Immature natural killer cell (primary cell): Measurements from ENCODE around the gene DCLK1. TPM values are rescaled to one million over a fixed set of nuclear protein-coding genes. Genes with fewer than 3 reads are reported as not detected.

Experiments
- DNase-seq, 3 donors: peaks; one replicate each; pipeline ENCODE4 v3.0.0; 2022; ENCODE audit warnings: mixed read lengths in 1 of 3
- H3K27ac Mint-ChIP-seq, 6 donors: one replicate each; pipeline ENCODE4 v1.8.0; 2020; ENCODE audit warnings: mixed read lengths in 6 of 6, mild to moderate bottlenecking in 5 of 6, inconsistent platforms in 4 of 6, moderate library complexity in 3 of 6
- H3K27me3 Mint-ChIP-seq, 3 donors: one replicate each; pipeline ENCODE4 v1.8.0; 2020 to 2021; ENCODE audit warnings: low read depth in 3 of 3, mild to moderate bottlenecking in 3 of 3, mixed read lengths in 3 of 3, moderate library complexity in 3 of 3, inconsistent platforms in 1 of 3
- H3K36me3 Mint-ChIP-seq, 3 donors: one replicate each; pipeline ENCODE4 v1.8.0; 2020; ENCODE audit warnings: mixed read lengths in 3 of 3, inconsistent platforms in 2 of 3, mild to moderate bottlenecking in 2 of 3
- H3K4me1 Mint-ChIP-seq, 2 donors: one replicate each; pipeline ENCODE4 v1.8.0; 2020; ENCODE audit warnings: inconsistent platforms in 2 of 2, mild to moderate bottlenecking in 2 of 2, mixed read lengths in 2 of 2, moderate library complexity in 1 of 2
- H3K4me3 Mint-ChIP-seq, 5 donors: one replicate each; pipeline ENCODE4 v1.8.0; 2020; ENCODE audit warnings: mild to moderate bottlenecking in 5 of 5, mixed read lengths in 5 of 5, inconsistent platforms in 3 of 5, moderate library complexity in 3 of 5
- H3K9me3 Mint-ChIP-seq, 6 donors: one replicate each; pipeline ENCODE4 v1.8.0; 2020; ENCODE audit warnings: mild to moderate bottlenecking in 6 of 6, mixed read lengths in 6 of 6, inconsistent platforms in 4 of 6, moderate library complexity in 3 of 6
- polyA plus RNA-seq, 3 donors: library from polyadenylated mRNA; unstranded; fragments of 300-500 nt; fragmentation: Illumina TruSeq; gene quantifications; one replicate each; pipeline ENCODE4 v1.2.3, GENCODE V29; 2021

Gene DCLK1
- polyA plus RNA-seq, 3 donors from 2014 or later = not detected

DNA sequence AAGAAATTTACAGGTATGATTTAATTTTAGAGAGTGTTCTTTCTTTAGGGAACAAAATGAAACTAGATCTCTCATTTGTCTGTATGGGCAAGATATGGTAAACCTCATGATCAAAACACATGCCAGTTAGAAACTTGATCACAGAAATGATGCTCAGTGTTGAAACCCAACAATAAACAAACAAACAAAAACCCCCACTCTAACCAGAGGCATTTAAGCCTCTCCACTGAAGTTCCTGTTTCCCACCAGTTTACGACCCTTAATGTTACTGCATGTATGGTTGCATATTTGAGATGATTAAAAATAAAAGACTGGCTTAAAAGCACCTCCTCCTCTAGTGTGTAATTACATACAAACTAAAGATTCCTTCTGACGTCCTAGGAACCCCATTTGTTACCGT is 361.4 kb downstream of the DCLK1 start:
- Mint-ChIP-seq H3K27ac (no peak overlapping the region), H3K27me3 (peaks cover 0 to 2% (median 0%) of the 10 kb centered on the region in 3 donors), H3K36me3 (no peaks in the 10 kb centered on the region), H3K4me1 (no peaks in the 10 kb centered on the region), H3K9me3 (peaks cover 0 to 3% (median 0%) of the 10 kb centered on the region in 6 donors), H3K4me3 (no peak overlapping the region)
- no peak for DNase-seq

DNA sequence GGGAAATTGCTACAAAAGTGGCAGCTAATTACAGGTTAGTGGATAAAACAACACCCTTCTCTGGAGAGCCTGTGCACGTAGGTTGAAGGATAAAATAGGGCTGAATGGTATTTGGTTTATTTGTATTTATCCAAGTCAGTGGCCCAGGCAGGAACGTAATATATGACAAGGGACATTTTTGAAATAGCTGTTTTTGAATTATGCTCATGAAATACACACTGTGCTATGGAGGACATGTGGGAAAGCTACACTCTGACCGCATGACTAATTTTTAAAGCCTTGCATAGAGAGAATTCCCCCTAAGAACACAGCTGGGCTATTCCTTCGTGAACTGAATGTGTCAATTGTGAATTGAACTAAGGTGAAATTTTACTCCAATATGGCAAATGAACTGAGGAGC is 362.6 kb downstream of the DCLK1 start:
- no peak for DNase-seq
- H3K36me3 Mint-ChIP-seq = no peaks in the 10 kb centered on the region

DNA sequence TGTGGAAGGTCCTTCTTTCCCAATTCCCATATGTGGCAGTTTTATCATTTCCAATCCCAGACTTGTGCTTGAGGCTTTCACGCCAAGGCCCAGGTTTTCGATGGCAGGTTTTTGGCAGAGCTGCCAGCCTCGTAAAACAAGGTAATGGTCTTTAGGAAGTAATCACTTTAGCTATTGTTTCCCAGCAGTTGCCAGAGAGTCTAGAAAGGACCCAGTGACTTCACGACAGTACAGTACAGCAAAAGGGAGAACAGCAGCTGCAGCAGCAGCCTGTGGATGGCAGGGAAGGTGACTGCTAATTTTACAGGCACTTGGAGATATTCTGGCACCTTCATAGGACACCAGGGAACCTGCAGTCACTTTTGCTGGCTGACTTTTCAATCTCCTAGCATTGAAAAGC is 363.1 kb downstream of the DCLK1 start:
- H3K27ac Mint-ChIP-seq = no peak overlapping the region

More for the DNA sequence above, 362.6 kb downstream of the DCLK1 start:
- no peak overlapping the region for H3K4me3 Mint-ChIP-seq
- H3K4me1 Mint-ChIP-seq = no peaks in the 10 kb centered on the region
- H3K27ac Mint-ChIP-seq = no peak overlapping the region
- peaks cover 0 to 3% (median 0%) of the 10 kb centered on the region in 6 donors for H3K9me3 Mint-ChIP-seq
- peaks cover 0 to 2% (median 0%) of the 10 kb centered on the region in 3 donors for H3K27me3 Mint-ChIP-seq

DNA sequence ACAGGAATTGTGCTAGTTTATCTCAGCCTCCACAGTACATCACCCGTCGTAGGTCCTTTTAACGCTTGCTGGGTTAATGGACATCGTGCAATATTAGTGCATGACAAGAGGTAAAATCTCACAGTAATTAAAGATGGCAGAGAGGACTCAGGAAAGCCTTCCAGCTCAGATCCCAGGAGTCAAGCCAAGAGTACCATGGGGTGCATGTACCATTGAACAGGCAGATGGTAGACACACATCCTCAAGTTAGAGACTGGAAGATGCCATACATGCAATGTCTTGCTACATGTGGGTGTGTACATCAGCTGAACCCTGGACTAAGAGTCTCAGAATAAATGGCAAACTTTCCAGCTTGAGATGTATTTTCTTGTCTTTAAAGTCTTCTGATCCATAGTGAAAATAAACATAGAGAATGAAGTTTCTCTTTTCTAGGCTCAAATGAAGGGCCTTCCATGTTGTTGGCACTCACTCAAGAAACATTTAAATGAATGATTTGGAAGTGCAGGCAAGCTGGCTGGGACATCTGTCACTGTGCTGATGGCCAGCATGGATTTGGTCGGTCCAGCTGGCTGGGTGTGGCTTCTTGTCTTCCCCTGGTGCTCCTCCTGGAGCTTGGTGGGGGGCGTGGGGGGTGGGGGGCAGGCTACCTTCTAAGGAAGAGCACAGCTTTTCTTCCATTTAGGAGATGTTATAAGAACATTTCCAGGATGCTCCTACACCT is 363.8 kb downstream of the DCLK1 start:
- Mint-ChIP-seq H3K27me3 (peaks cover 0 to 2% (median 0%) of the 10 kb centered on the region in 3 donors), H3K9me3 (peaks cover 0 to 3% (median 0%) of the 10 kb centered on the region in 6 donors), H3K36me3 (no peaks in the 10 kb centered on the region), H3K27ac (no peak overlapping the region), H3K4me3 (no peak overlapping the region), H3K4me1 (no peaks in the 10 kb centered on the region)
- DNase-seq = no peak

More for the DNA sequence above, 363.1 kb downstream of the DCLK1 start:
- peaks cover 0 to 2% (median 0%) of the 10 kb centered on the region in 3 donors for H3K27me3 Mint-ChIP-seq
- H3K36me3 Mint-ChIP-seq = no peaks in the 10 kb centered on the region
- no peaks in the 10 kb centered on the region for H3K4me1 Mint-ChIP-seq
- H3K4me3 Mint-ChIP-seq = no peak overlapping the region
- DNase-seq = no peak
- peaks cover 0 to 3% (median 0%) of the 10 kb centered on the region in 6 donors for H3K9me3 Mint-ChIP-seq

DNA sequence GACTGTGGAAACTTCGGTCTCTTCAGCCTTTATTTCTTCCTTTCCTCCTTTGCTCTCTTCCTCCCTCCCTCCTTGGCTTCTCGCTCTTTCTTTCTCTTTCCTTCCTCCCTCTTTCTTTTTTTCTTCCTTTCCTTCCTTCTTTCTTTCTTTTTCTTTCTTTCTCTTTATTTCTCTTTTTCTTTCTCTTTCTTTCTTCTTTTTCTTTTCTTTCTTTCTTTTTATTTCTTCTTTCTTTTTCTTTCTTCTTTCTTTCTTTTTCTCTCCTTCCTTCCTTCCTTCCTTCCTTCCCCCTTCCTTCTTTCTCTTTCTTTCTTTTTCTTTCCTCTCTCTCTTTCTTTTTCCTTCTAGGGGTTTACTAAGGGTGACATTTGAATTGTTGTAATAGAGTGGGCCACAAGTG is 364.5 kb downstream of the DCLK1 start:
- peaks cover 0 to 2% (median 0%) of the 10 kb centered on the region in 3 donors for H3K27me3 Mint-ChIP-seq
- H3K27ac Mint-ChIP-seq = no peak overlapping the region
- H3K9me3 Mint-ChIP-seq = peaks cover 0 to 3% (median 0%) of the 10 kb centered on the region in 6 donors
- no peak for DNase-seq
- no peak overlapping the region for H3K4me3 Mint-ChIP-seq
- no peaks in the 10 kb centered on the region for H3K4me1 Mint-ChIP-seq
- no peaks in the 10 kb centered on the region for H3K36me3 Mint-ChIP-seq

DNA sequence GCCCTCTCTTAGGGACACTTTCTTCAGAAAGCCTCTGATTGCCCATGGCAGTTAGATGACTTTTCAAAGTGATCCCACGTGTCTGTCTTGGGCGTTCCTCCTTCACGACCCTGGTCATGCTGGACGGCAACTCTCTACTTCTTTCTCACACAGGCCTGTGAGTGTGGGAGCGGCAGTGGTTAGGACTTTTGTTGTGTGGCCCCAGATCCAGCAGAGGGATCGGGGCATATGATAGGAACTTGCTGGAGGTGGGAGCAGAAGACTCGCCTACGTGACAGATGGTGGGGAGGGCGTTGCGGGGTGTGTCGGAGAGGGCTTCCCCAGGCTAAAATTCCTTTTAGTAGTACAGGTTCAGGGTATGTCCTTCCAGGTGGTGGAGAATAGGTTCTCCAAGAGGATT is 365.2 kb downstream of the DCLK1 start:
- no peak overlapping the region for H3K27ac Mint-ChIP-seq
- H3K9me3 Mint-ChIP-seq = peaks cover 0 to 3% (median 0%) of the 10 kb centered on the region in 6 donors
- H3K4me3 Mint-ChIP-seq = no peak overlapping the region
- no peak for DNase-seq
- no peaks in the 10 kb centered on the region for H3K4me1 Mint-ChIP-seq
- peaks cover 0 to 2% (median 0%) of the 10 kb centered on the region in 3 donors for H3K27me3 Mint-ChIP-seq
- H3K36me3 Mint-ChIP-seq = no peaks in the 10 kb centered on the region

DNA sequence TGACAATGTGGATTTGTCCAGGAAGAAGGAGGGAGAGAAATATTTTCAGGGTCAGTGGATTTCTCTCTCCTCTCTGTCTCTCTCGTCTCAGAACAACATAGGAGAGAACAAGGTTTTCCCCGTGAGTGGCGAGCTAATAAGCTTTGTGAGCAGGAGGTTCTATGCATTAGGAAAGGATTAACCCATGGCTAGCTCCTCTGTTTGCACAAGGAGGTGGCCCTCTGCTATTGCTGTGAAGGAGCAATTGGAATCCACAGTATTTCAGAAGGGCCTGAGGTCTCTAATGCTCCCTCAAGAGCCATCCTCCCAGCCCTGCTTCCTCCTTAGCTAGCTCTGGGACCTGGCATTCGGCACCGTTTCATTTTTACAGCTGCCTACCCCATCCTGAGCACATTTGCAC is 365.8 kb downstream of the DCLK1 start:
- H3K4me3 Mint-ChIP-seq = no peak overlapping the region
- no peaks in the 10 kb centered on the region for H3K4me1 Mint-ChIP-seq
- no peak overlapping the region for H3K27ac Mint-ChIP-seq
- H3K9me3 Mint-ChIP-seq = peaks cover 0 to 3% (median 0%) of the 10 kb centered on the region in 6 donors
- DNase-seq = no peak
- H3K27me3 Mint-ChIP-seq = peaks cover 0 to 2% (median 2%) of the 10 kb centered on the region in 3 donors
- H3K36me3 Mint-ChIP-seq = no peaks in the 10 kb centered on the region

DNA sequence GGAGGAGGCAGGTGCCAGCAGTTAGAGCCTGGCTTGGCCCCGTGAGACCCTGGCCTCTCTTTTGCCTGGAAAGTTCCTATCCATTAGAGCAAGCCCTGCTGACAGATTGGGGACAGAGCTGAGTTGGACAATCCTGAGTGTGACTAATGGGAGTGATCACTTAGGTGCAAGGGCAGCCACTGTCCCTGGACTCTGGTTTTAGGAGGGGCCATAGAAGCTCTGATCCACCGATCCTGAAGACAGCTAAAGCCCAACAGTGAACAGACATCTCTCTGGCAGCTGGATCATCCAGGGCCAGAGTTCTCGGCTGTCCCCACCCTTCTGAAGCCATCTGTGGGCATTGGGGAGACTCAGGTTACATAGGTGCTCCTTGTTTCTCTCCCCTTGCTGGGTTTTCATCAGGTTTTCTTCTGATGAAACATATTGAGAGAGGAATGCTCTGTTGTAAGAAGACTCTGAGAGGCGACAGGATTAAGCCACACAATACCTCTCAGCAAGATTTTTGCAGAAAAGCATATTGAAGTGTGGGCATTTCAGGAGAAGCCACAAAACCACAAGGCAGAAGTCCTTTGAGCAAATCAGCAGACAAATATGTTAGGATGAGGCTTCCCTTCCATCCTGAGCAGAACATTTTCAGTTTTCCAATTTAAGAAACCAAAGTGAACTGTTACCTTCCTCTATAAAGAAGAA is 366.7 kb downstream of the DCLK1 start:
- Mint-ChIP-seq H3K9me3 (peaks cover 0 to 3% (median 0%) of the 10 kb centered on the region in 6 donors), H3K27me3 (peaks cover 0 to 5% (median 2%) of the 10 kb centered on the region in 3 donors), H3K4me3 (no peak overlapping the region), H3K36me3 (no peaks in the 10 kb centered on the region), H3K27ac (no peak overlapping the region), H3K4me1 (no peaks in the 10 kb centered on the region)
- DNase-seq = no peak

DNA sequence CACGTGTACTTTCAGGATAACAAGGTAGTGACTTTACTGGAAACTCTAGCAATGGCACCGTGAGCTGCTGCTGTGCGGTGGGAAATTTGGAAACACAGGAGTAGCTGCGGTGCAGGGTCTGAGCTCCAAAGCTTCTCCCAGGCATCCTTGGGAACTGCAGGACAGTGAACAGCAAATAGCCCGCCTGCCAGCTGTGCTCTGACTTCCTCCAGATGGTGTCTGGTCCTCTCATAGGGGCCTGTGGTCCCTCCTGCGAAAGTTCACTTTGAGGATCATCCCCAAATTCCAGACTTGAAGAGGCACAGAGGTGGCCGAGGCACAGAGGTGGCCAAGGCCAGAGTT is 367.4 kb downstream of the DCLK1 start:
- H3K27ac Mint-ChIP-seq = no peak overlapping the region
- peaks cover 0 to 5% (median 2%) of the 10 kb centered on the region in 3 donors for H3K27me3 Mint-ChIP-seq
- no peaks in the 10 kb centered on the region for H3K36me3 Mint-ChIP-seq
- no peak overlapping the region for H3K4me3 Mint-ChIP-seq
- DNase-seq = no peak
- H3K9me3 Mint-ChIP-seq = peaks cover 0 to 4% (median 0%) of the 10 kb centered on the region in 6 donors
- H3K4me1 Mint-ChIP-seq = no peaks in the 10 kb centered on the region

DNA sequence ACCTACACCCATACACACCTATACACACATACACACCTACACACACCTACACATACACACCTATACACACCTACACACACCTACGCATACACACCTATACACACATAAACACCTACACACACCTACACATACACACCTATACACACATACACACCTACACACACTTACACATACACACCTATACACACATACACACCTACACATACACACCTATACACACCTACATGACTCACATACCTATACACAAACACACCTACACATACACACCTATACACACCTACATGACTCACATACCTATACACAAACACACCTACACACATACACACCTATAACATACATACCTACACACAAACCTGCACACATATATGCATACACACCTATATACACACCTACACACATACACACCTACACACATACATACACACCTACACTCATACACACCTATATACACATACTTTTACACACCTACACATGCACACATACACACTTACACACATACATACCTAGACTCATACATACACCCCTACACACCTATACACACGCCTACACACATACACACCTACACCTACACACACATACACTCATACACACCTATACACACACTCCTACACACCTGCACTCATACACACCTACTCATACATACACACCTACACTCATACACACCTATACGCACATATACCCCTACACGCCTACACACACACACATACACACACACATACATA is 368.0 kb downstream of the DCLK1 start:
- Mint-ChIP-seq H3K27ac (no peak overlapping the region), H3K36me3 (no peaks in the 10 kb centered on the region), H3K27me3 (peaks cover 0 to 5% (median 2%) of the 10 kb centered on the region in 3 donors)

DNA sequence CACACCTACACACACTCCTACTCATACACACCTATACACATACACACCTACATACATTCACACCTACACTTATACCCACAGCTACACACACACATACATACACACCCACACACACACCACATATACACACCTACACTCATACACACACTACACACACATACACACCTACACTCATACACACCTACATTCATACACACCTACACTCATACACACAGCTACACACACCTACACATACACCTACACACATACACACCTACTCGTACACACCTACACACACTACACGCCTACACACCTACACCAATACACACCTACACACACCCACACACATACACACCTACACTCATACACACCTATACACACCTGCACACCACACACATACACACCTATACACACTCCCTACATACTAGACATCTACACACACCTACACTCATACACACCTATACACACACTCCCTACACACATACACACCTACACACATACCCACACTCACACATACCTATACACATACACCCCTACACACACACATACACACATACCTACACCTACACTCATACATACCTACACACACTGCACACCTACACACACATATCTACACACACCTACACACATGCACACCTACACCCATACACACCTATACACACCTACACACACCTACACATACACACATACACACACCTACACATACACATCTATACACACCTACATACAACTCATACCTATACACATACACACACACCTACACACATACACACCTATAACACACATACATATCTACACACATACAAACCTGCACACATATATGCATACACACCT is 369.5 kb downstream of the DCLK1 start:
- Mint-ChIP-seq H3K27me3 (peaks cover 0 to 5% (median 0%) of the 10 kb centered on the region in 3 donors), H3K36me3 (no peaks in the 10 kb centered on the region), H3K4me1 (no peaks in the 10 kb centered on the region), H3K4me3 (no peak overlapping the region), H3K27ac (no peak overlapping the region), H3K9me3 (peaks cover 0 to 4% (median 0%) of the 10 kb centered on the region in 6 donors)
- DNase-seq = no peak

More for the DNA sequence above, 368.0 kb downstream of the DCLK1 start:
- H3K4me1 Mint-ChIP-seq = no peaks in the 10 kb centered on the region
- H3K9me3 Mint-ChIP-seq = peaks cover 0 to 4% (median 0%) of the 10 kb centered on the region in 6 donors
- H3K4me3 Mint-ChIP-seq = no peak overlapping the region
- no peak for DNase-seq

DNA sequence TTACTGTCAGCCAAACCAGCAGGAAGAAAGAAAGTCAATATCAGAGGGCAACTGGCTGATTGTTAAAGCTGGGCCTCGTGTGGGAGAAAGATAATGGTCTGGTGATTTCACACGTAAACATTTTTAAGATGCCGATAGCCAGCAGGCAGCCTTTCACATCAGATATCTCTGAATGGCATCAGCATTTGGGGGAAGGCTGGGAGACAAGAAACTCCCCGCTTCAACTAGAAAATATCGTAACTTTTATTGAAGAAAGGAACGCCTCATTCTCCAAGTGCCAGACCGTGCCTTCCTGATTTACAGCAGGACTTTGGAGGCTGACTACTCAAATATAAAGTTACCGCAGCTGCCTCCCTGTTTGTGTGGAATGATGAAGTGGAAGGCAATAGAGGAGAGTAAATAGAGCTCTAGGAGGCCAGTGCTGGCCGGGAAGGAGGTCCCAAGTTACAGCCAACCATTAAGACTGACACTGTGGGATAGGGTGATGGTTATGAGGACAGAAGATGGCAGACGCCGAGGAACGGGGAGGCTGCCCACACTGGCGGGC is 370.4 kb downstream of the DCLK1 start:
- Mint-ChIP-seq H3K36me3 (no peaks in the 10 kb centered on the region), H3K4me1 (no peaks in the 10 kb centered on the region), H3K4me3 (no peak overlapping the region), H3K27me3 (peaks cover 0 to 5% (median 0%) of the 10 kb centered on the region in 3 donors), H3K9me3 (peaks cover 0 to 3% (median 0%) of the 10 kb centered on the region in 6 donors), H3K27ac (no peak overlapping the region)
- DNase-seq = no peak

DNA sequence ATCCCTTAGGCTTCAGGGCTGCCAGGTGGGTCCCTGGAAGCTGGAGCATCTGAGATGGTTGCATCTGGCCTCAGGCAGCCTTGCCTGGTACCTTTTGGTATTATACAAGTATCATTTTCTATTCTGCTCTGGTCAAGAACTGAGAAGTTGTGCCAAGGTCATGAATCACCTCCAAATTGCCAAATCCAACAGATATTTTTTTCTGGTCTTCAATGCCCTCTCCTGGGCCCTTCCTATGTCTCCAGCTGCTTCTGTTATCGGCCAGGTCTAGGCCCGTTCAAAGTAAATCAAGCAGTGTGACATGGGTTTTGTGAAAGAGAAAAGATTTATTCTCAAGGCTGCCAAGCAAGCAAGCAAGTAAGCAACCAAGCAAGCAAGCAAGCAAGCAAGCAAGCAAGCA is 383.6 kb downstream of the DCLK1 start:
- Mint-ChIP-seq H3K27me3 (peaks cover 0 to 2% (median 0%) of the 10 kb centered on the region in 3 donors), H3K36me3 (no peaks in the 10 kb centered on the region), H3K9me3 (peaks cover 0 to 5% (median 2%) of the 10 kb centered on the region in 6 donors), H3K4me3 (no peak overlapping the region), H3K27ac (no peak overlapping the region), H3K4me1 (no peaks in the 10 kb centered on the region)
- no peak for DNase-seq
